Activated effector memory CD4-positive, alpha-beta T cell treated with anti-CD3 and anti-CD28 coated beads, Interleukin-2, amount 50 U/mL, for 16 hours (primary cell): ENCODE measurements around the gene ARG2.

Experiments used
- DNase-seq: peaks from one replicate; pipeline ENCODE4 v3.0.0-alpha.2; 2020

The ARG2 gene

DNA sequence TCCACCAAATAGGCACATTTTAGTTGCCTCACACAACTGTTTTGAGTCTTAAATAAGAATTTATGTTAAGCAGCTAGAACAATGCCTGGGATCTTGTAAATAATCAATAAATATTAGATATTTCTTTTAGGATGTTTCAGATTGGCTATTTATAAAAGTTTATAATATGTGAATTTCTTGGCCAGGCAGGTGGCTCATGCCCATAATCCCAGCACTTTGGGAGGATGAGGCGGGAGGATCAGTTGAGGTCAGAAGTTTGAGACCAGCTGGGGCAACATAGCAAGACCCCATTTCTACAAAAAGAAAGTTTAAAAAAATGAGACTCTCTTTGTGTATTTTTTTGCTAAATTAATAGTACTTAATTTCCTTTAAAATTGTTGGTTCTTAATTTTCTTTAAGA is 21.8 kb downstream of the ARG2 start:
- DNase-seq, result no peak

DNA sequence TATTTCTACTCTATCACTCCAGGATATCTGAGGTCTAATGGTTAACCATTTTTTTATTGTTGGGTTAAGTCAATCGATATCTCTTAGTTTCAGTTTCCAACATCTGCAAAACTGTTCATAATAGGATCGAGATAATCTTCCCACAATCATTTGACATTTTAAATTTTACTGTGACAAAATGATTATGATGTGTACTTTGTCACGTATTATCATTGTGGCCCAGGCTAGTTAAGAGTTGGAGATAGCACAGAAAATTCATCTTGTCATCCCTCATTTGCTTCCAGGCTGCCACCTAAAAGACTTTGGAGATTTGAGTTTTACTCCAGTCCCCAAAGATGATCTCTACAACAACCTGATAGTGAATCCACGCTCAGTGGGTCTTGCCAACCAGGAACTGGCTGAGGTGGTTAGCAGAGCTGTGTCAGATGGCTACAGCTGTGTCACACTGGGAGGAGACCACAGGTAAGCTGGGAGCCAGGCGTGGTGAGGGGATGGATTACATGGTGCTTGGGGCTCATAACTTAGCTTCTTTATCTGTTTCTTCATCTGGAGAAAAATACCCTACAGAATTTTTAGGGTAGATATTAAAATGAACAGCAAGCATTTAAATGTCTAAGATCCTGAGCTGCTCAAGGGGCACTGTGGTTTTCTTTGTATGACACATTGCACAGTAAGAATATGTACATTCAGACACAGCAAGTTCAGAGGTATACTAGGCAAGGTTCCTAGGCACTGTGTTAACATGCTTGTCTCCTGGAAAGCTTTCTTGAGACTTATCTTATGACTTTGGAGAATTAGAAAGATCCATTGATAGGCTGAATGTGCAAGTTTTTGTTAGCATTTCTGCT is 22.4 kb downstream of the ARG2 start:
- no peak for DNase-seq

DNA sequence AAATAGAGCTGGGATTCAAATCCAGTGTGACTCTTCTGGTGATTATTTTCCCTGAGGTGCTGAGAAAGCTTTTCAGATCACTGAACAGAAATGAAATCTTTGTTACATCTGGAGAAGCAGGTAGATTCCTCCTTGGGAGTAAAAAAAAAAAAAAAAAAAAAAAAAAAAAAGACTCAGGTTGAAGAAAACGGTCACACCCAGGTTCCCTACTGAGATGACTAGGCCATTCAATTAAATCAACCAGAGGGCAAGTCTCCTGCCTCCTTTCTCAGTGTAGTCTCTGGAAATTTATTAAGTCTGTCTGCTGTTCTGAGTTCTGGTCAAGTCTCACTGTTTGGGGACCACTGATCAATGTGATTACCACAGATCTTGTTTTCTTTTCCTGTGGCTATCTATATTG is 24.0 kb downstream of the ARG2 start:
- no peak for DNase-seq

DNA sequence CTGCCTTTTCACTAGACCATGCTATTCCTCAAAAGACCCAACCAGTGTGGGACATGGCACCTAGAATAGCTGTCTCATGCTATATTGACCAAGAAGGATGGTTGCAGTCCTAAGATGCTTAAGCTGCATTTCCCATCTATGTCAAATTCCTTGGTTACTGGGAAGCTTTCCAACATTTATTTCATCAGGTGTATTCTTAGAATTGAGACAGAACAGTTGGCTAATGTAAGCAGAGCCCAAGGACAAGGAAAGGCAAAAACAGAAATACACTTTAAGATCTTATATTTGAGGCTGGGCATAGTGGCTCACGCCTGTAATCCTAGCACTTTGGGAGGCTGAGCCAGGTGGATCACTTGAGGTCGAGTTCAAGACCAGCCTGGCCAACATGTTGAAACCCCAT is 24.7 kb downstream of the ARG2 start:
- no peak for DNase-seq

DNA sequence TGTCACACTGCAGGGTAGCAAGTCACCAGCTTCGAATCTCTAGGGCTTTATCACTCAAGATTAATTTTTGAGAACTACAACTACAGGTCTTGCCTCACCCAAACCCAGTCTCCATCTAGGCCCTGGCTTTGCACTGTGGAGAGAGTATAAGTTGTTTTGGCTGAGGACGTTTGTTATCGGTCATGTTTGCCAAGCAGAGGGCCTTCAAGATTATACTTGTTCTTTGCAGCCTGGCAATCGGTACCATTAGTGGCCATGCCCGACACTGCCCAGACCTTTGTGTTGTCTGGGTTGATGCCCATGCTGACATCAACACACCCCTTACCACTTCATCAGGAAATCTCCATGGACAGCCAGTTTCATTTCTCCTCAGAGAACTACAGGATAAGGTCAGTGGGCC is 25.7 kb downstream of the ARG2 start:
- DNase-seq, result no peak

DNA sequence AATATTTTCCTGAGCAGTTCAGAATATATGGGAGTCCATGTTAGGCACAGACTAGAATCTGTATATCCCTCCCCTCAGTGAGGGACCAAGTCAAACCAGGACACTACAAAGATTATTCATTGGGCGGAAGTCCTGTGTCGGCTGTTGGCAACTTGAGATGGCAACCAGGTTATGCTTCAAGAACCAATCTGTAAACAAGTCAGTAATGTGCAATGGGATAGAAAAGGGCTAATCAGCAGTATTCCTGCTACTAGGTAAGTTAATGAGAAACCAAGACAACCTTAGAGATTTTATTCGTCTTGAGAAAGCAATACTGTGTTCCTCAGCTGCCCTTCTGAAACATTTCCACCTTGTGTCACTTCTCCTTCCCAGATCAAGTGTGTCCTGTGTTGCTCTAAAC is 26.4 kb downstream of the ARG2 start:
- DNase-seq, result no peak

DNA sequence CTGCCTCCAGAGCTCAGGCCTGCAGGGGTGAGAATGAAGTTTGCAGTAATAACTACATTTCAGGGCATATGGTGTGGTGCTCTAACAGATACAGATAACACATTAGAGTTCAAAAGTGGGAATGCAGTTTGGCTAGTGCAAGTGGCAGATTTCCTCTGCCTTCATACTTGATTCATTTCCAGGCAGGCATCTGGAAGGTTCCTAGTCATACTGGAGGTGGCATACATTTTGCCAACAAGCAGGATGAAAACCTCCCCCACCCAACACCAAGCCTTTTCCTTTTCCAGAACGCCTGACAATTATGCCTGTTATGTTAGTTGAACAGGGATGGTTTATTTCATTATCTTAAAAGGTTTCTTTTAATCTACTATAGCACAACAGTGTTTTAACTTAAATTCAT is 30.4 kb downstream of the ARG2 start:
- DNase-seq, result no peak

DNA sequence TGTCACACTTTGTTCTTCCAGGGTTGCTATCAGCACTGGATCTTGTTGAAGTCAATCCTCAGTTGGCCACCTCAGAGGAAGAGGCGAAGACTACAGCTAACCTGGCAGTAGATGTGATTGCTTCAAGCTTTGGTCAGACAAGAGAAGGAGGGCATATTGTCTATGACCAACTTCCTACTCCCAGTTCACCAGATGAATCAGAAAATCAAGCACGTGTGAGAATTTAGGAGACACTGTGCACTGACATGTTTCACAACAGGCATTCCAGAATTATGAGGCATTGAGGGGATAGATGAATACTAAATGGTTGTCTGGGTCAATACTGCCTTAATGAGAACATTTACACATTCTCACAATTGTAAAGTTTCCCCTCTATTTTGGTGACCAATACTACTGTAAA is 31.0 kb downstream of the ARG2 start:
- DNase-seq, result no peak

DNA sequence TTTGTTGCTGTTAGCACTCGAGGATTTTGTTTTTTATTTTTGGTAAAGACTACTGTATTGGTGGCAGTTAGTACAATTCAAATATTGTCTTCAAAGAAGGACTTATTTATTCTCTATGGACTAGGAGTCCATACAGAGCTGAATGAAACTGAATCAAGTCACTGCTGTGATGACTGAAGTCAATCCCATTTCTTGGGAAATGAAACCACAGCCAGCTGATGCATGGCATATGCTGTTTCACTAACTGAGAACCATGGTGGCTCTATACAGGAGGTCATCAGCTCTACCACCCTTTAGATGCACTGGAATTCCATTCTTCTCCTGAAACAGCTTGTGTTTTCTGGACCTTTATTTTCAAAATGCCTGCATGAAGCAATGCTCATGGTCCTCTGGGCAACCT is 32.5 kb downstream of the ARG2 start:
- DNase-seq, result no peak

DNA sequence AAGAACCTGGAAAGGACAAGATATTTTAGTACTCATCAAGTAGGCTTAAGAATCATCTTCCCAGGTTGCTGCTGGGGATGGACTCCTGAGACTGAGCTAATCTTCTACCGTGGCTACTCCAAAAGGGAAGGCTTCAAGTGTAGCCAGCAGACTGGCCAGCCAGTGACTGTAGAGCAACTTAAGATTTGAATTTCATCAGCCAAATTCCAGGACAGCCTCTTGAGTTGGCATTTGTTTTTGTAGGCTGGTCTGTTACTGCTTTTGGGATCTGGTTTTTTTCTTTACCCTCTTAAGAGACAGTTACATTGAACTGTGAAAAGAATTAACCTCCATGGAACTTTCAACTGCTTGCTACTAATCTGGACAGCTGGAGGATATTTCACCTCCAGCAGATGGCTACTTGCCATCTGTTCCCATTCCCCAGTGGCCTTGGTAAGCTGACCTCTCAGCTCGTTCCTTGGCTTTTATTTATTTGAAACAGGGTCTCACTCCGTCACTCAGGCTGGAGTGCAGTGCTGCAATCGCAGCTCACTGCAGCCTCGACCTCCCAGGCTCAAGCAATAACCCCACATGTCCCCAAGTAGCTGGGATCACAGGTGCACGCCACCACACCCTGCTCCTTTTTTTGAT is 34.0 kb downstream of the ARG2 start:
- no peak for DNase-seq

DNA sequence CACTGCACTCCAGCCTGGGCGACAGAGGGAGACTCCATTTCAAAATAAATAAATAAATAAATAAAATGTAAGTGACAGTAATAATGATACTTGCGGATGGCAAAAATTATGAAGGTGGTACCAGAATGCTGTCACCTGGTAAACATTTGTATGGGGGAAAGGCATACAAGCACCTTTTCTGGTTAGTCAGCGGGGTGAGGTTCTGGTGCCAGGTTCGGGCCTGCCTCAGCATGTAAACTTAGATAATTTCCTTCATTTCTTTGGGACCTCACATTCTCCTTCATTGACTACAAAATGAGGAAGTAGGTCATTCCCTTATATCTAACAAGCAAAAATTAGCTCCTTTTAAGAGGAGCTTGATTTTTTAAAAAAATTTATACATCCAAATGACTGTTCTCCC is 43.9 kb downstream of the ARG2 start:
- no peak for DNase-seq

DNA sequence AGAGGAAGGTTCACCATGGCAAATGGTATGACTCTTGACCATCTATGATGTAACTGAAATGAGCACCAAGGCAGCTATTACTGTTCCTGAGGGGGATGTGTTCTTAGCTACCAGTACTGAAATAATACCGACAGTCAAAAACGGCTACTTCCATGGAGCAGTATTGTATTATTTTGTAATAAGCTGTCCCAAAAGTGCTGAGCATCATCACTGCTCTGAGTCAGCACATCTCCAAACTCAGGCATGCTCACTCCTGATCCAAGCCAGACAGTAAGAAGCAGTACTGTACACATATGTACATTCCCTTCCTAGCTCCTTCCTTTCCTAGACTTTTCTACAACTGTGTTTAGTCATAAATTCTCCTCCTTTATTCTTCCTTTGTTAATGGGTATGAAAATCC is 46.1 kb downstream of the ARG2 start:
- no peak for DNase-seq

DNA sequence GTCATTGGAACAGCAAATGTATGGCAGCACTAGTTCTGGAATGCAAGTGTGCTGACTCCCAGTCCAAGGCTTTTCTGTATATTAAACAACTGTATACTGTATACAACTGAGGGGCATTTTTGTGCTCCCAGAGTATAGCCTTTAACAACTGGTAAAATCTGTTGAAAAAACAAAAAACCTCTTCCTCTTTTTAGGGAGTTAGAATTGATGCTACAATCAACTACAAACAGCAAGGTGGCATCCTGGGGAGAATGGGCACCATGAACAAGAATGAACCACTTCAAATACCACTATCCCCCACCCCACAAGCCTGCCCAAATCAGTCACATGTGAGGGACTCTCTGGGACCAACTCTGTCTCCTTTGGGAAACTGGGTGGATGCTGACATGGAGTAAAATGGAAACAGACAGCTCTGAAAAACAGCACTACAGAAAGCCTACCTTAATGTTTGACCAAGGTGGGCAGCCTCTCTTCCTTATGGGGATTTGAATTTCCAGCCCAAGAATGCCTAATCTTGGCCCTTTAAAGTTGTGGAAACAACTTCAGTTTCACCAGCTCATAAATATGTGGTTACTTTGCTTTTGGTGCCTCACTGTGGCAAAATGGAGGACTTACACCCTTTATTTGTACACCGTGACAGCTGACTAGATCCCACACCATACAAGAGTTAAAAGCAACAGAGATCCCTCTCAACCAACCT is 47.2 kb downstream of the ARG2 start:
- DNase-seq, result no peak

DNA sequence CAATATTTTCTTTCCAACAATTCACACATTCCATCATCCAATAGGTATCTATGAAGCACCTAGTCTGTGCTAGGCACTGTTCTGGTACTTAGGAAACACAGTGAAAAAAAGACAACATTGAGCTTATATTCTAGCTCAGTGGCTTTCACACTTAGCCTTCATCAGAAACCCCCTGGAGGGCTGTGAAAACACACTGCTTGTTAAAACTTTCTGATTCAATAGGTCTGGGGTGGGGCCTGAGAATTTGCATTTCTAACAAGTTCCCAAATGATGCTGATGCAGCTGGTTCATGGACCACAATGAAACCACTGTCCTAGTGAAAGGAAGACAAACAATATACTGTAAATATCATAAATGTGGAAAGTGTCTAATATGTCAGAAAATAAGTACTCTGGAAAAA is 48.8 kb downstream of the ARG2 start:
- DNase-seq, result no peak

DNA sequence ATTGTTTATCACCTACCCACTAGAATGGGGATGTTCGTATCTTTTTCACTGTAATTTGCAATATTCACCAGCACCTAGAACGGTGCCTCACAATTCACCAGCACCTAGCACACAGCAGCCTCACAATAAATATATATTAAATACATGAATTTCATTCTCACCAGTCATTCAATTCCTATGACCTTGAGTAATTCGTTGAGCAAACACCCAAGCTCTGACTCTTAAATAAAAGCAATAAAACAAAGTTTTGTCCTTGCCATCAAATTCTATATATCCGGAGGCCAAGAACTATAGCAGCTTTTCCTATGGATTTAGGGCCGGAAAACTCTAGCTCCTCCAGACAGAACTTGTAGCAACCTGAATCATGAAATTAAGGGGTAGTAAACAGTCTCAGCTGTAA is 53.7 kb downstream of the ARG2 start:
- no peak for DNase-seq

DNA sequence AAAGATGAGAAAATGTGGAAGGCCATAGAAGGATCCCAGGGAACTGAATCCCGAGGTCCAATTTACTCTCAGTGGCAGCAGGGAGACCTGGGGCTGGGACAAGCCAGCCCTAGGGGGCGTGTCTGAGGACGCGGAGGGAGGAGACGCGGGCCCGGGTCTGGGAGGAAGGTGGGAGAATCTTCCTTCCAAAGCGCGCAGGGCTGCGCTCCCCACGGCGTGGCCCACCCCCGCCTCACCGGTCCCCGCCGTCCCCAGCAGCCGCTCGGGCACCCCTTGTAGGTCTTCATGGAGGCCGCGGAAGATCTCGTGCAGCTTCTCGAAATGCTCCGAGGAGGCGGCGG is 54.4 kb downstream of the ARG2 start:
- DNase-seq, result peak; percentile 86

DNA sequence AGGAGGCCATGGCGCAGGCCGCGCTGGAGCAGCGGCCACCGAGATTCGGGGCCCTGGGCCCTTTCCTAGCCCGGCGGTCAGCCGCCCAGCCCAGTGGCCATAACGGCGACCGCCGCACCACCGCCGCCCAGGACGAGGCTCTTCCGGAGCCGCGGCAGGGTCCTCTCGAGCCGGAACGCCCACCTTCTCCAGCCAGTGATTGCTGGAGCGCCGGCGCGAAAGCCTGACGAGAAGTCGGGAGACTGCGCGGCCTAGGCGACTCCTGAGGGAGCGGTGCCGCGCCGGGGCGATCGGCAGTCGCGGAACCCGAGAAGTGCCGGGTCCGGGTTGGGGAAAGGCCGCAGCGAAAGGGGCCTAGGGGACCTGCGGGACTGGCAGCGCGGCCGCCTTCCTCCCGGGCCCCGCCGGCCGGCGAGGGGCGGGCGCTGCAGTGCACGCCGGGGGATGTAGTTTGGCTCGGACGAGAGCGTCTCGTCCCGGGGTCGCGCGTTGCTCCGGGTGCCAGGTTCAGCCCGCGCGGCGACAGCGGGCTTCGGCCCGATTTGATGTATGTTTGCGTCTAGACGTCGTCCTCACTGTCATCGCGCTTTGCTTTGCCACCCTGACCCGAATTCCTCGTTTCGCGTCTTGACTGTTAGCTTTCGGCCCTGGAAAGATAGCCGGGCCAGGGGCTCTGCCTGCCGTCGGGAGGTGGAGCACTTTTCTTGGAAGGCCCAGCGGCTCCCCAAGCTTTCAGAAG is 54.9 kb downstream of the ARG2 start, which contains the start of gene VTI1B:
TSS of gene VTI1B (minus strand) at position 153 of the 739 bp plus-strand sequence. CDS start at position 10, 143 bp downstream.
- peak; percentile 92 for DNase-seq

DNA sequence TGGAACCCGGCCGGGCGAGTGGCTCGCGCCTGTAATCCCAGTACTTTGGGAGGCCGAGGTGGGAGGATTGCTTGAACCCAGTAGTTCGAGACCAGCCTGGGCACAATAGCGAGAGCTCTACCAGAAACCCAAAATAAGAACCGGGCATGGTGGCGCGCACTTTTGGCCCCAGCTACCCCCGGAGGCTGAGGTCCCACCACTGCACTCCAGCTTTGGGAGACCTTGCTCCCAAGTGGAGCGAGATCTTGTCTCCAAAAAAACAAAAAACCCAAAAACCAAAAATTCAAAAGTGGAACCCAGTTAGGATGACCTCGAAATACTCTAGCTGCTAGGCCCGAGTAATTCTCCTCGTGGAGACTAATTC is 55.5 kb downstream of the ARG2 start:
- DNase-seq, result no peak

DNA sequence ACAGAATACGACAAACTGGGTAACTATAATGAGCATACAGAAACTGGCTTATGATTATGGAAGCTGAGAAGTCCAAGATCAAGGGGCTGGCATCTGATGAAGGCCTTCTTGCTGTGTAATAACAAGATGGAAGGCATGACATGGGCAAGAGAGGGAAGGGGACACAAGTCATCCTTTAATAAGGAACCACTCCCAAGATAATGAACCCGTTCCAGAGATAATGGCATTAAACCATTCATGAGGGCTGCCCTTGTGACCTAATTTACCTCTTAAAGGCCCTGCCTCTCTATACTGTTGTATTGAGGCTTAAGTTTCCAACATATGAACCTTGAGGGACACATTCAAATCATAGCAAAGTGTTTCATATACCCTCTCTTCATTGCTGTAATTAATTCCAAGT is 59.3 kb downstream of the ARG2 start:
- DNase-seq, result no peak

DNA sequence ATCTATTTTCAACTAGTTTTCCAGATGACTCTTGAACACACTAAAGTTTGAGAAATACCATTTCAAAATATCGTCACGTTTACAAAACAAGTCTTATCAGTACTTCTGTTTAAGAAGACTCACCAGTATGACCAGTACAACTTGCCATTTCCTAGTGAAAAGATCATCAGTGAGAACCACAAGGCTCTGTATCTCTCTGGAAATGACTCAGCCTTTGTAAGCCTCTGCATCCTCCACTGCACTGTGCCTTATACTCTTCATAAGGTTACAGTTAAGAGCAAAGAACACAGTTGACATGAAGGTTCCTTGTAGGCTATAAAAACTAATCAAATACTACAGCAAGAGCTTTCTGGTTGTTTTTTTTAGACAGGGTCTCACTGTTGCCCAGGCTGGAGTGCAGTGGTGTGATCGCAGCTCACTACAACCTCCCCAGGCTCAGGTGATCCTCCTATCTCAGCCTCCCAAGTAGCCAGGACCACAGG is 60.4 kb downstream of the ARG2 start:
- DNase-seq, result no peak

DNA sequence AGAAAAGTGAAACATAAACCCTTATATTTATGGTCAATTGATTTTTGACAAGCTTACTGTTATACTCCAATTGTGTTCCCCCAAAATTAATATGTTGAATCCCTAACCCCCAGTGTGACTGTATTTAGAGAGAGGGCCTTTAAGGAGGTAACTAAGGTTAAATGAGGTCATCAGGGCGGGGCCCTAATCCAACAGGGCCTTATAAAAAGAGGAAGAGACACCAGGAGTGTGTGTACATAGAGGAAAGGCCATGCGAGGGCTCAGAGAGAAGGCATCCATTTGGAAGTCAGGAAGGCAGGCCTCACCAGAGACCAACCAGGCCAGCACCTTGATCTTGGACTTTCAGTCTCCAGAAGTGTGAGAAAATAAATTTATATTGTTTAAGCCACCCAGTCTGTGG is 61.2 kb downstream of the ARG2 start:
- no peak for DNase-seq

DNA sequence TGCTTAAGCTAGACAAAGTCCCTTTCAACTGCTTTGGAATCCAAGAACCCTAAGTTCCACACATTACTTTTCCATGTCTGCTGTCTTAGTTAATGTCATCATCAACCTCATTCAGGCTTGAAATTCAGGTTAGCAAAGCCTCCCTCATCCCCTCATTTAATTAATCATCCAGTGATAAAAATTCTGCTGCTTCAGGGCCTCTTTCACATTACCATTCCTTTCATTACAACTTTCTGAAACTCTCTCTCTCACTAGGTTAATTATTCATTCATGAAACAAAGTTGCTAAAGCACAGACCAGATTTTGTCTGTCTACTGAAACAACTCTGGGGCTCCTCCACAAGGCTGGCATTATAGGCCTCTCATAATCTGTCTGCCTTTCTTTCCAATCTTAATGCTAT is 64.1 kb downstream of the ARG2 start:
- no peak for DNase-seq

DNA sequence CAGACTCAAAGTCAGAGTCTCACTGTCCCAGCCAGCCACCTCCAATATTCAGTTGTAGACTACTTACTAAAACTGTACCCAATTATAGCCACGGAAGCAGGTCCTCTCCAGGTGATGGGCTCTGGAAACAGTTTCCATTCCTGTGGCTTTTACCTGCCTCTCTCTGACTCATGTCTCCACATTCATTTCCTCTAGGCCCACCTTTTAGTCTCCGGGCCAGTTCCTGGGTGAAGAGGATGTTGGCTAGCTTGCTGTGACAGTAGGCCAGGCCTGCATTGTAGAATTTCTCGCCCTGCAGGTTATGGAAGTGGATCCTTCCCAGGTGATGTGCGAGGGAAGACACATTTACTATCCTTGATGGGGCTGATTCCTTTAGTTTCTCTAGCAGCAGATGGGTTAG is 70.3 kb downstream of the ARG2 start:
- no peak for DNase-seq
